Uterus (tissue), 4 donors: Measurements from ENCODE around the gene AGMO. TPM values are rescaled to one million over a fixed set of nuclear protein-coding genes. Genes with fewer than 3 reads are reported as not detected.

Experiments used
- DNase-seq, 2 donors: peaks; one replicate each; pipeline ENCODE4 v3.0.0-alpha.2; 2019 to 2020
- H3K27ac ChIP-seq, 2 donors: fragments of 200-600 bp; sonication (generic); 1 replicate in 1 of 2; 2 replicates in 1 of 2; pipeline ENCODE4 v1.5.1; 2016 to 2018
- H3K27me3 ChIP-seq, 2 donors: fragments of 200-600 bp; sonication (generic); one replicate each; pipeline ENCODE4 v1.5.1; 2018 to 2019; ENCODE audit warnings: control low read depth in 1 of 2
- H3K36me3 ChIP-seq, 2 donors: fragments of 200-600 bp; sonication (generic); one replicate each; pipeline ENCODE4 v1.5.1; 2019; ENCODE audit warnings: control low read depth in 1 of 2
- H3K4me1 ChIP-seq, 2 donors: fragments of 200-600 bp; sonication (generic); one replicate each; pipeline ENCODE4 v1.5.1; 2018 to 2019; ENCODE audit warnings: control low read depth in 1 of 2
- H3K4me3 ChIP-seq, 2 donors: fragments of 200-600 bp; sonication (generic); 1 replicate in 1 of 2; 2 replicates in 1 of 2; pipeline ENCODE4 v1.5.1; 2018 to 2019; ENCODE audit warnings: mild to moderate bottlenecking in 1 of 2
- H3K9me3 ChIP-seq, 2 donors: fragments of 200-600 bp; sonication (generic); one replicate each; pipeline ENCODE4 v1.5.1; 2019; ENCODE audit warnings: control low read depth in 1 of 2
- POLR2A ChIP-seq, 2 donors: fragments of 450-650 bp; IDR thresholded peaks; one replicate each; pipeline ENCODE4 v1.6.1; 2016; ENCODE audit warnings: antibody characterized with exemption in 2 of 2, mild to moderate bottlenecking in 1 of 2, moderate library complexity in 1 of 2
- intact Hi-C: fragments of 100-400 bp; cut with DNase I; formaldehyde crosslinking; loops from one replicate; pipeline ENCODE4 v1.15.1; 2023; ENCODE audit warnings: low total_unique reads
- total RNA-seq, 4 donors: library from RNA; depleted of rRNA in 3 of 4; stranded (reverse); fragments of >200 nt in 3 of 4; gene quantifications; one replicate each; pipeline versions ENCODE4 v1.1.0 to v1.2.4, GENCODE V29; 2014 to 2023
- TF ChIP-seq, protein P1 (sequence below), 4 experiments: fragments of 200-600 bp in 2 of 4; fragments of 450-650 bp in 2 of 4; sonication (generic) in 2 of 4; IDR thresholded peaks; one replicate each; pipeline ENCODE4 v1.5.1; 2016 to 2019; ENCODE audit warnings: antibody characterized with exemption in 4 of 4, mild to moderate bottlenecking in 2 of 4, moderate library complexity in 1 of 4
- donor health status: DM: yes; HTN: yes; CAD: no.

Gene AGMO
- total RNA-seq, 4 donors from 2014 or later = 0.24 to 1.5 TPM; not detected in 2

DNA sequence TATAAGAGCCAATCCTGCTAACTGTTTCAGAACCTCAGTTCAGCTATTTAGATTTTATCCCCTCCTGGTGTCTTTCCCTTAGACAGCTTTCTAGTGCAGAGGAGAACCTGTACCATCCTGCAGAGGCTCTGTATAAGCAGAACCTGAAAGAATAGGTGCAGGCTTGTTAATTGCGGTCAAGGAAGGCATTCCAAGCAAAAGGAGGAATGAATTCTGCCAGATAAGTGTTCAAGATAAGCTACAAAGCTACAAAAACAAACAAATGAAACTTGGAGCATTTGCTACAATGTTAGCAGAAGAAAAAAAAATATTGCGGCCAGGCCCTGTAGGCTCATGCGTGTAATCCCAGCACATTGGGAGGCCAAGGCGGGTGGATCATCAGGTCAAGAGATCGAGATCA is 32.6 kb upstream of the AGMO start:
- H3K4me1 ChIP-seq = no peaks in the 10 kb centered on the region
- H3K36me3 ChIP-seq = no peaks in the 10 kb centered on the region
- no peak for DNase-seq
- intact Hi-C loops = no loop called here
- TF ChIP-seq POLR2A (IDR thresholded peaks at IDR 0.05) = no peak
- TF ChIP-seq, protein P1, sequence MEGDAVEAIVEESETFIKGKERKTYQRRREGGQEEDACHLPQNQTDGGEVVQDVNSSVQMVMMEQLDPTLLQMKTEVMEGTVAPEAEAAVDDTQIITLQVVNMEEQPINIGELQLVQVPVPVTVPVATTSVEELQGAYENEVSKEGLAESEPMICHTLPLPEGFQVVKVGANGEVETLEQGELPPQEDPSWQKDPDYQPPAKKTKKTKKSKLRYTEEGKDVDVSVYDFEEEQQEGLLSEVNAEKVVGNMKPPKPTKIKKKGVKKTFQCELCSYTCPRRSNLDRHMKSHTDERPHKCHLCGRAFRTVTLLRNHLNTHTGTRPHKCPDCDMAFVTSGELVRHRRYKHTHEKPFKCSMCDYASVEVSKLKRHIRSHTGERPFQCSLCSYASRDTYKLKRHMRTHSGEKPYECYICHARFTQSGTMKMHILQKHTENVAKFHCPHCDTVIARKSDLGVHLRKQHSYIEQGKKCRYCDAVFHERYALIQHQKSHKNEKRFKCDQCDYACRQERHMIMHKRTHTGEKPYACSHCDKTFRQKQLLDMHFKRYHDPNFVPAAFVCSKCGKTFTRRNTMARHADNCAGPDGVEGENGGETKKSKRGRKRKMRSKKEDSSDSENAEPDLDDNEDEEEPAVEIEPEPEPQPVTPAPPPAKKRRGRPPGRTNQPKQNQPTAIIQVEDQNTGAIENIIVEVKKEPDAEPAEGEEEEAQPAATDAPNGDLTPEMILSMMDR (IDR thresholded peaks at IDR 0.05) = no peak
- H3K9me3 ChIP-seq = no peaks in the 10 kb centered on the region
- H3K27ac ChIP-seq = no peak overlapping the region
- H3K4me3 ChIP-seq = no peak overlapping the region
- no peaks in the 10 kb centered on the region for H3K27me3 ChIP-seq

DNA sequence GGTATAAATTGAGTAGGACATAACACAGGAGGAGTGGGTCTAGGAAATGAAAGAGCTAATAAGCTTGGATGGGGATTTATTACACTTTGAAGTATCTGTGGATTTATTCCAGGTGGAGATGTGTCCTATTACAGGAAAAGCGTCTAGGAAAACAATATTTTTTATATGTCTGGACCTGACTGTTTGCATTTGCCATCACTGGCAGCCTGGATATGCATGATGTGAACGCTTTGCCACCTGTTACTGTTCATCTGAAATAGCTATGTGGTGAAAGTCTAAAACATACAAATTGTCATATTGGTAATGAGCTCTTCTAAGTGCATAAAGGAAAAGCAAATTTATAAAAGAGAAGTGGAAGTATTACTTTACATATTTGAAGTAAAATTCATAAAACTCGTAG is 31.6 kb upstream of the AGMO start:
- Histone ChIP-seq H3K9me3 (no peaks in the 10 kb centered on the region), H3K4me1 (no peaks in the 10 kb centered on the region), H3K4me3 (no peak overlapping the region), H3K27me3 (no peaks in the 10 kb centered on the region), H3K36me3 (no peaks in the 10 kb centered on the region), H3K27ac (no peak overlapping the region)
- DNase-seq = no peak
- intact Hi-C loops = no loop called here
- TF ChIP-seq, protein P1 (IDR thresholded peaks at IDR 0.05) = no peak
- no peak for TF ChIP-seq POLR2A (IDR thresholded peaks at IDR 0.05)

DNA sequence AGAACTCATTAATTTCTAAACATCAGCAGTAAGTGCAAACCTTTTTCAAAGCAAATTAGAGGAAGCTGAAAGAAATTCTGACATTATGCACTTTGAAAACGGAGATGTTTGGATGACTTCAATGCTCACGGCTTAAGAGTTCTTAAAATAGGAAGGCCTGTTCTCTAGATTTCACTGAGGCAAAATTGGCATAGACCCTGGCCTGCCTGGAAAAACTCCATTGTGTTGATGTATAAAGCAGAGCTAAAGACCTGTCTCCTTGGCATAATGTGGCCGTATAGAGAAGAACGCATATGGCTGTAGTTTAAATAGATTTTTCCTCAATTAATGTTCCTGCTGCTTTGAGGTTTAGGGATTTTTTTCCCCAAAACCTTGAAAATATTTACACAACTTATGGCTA is 24.5 kb upstream of the AGMO start:
- Histone ChIP-seq H3K9me3 (no peaks in the 10 kb centered on the region), H3K4me3 (no peak overlapping the region), H3K27me3 (no peaks in the 10 kb centered on the region), H3K27ac (no peak overlapping the region), H3K36me3 (no peaks in the 10 kb centered on the region), H3K4me1 (no peaks in the 10 kb centered on the region)
- TF ChIP-seq POLR2A (IDR thresholded peaks at IDR 0.05) = no peak
- TF ChIP-seq, protein P1 (IDR thresholded peaks at IDR 0.05) = no peak
- no peak for DNase-seq
- intact Hi-C loops = no loop called here

DNA sequence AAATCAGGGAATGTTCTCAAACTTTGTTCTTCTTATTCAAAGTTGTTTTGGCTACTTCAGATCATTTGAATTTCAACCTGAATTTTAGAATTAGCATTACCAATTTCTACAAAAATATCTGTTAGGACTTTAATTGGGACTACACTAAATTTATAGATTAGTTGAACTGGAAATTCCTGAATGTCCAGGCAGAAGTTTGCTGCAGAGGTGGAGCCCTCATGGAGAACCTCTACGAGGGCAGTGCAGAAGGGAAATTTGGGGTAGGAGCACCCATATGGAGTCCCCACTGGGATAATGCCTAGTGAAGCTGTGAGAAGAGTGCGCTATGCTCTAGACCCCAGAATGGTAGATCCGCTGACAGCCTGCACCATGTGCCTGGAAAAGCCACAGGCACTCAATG is 22.8 kb upstream of the AGMO start:
- no peaks in the 10 kb centered on the region for H3K9me3 ChIP-seq
- TF ChIP-seq, protein P1 (IDR thresholded peaks at IDR 0.05) = no peak
- TF ChIP-seq POLR2A (IDR thresholded peaks at IDR 0.05) = no peak
- no peaks in the 10 kb centered on the region for H3K36me3 ChIP-seq
- no peaks in the 10 kb centered on the region for H3K27me3 ChIP-seq
- intact Hi-C loops = no loop called here
- H3K27ac ChIP-seq = no peak overlapping the region
- no peaks in the 10 kb centered on the region for H3K4me1 ChIP-seq
- DNase-seq = no peak
- no peak overlapping the region for H3K4me3 ChIP-seq

DNA sequence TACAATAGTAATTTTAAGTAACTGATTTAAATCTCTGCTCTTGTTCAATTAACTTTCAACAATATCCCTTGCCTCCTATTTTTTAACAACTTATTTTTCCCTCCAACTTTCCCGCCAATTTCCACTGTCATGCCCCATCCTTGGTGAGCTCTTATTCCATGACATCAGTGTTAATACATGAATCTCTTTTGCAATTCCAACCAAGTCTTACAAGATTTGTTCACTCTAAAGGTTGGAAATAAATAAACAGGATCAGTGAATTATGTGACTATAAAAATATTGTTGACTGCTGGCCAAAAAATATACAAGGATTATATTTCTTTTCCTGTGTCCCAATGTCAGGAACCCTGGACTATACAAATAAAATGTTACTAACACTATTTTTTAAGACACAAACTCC is 21.0 kb upstream of the AGMO start:
- intact Hi-C loops = no loop called here
- no peak for DNase-seq
- Histone ChIP-seq H3K27ac (no peak overlapping the region), H3K4me3 (no peak overlapping the region), H3K27me3 (no peaks in the 10 kb centered on the region), H3K4me1 (no peaks in the 10 kb centered on the region), H3K36me3 (no peaks in the 10 kb centered on the region), H3K9me3 (no peaks in the 10 kb centered on the region)
- no peak for TF ChIP-seq POLR2A (IDR thresholded peaks at IDR 0.05)

DNA sequence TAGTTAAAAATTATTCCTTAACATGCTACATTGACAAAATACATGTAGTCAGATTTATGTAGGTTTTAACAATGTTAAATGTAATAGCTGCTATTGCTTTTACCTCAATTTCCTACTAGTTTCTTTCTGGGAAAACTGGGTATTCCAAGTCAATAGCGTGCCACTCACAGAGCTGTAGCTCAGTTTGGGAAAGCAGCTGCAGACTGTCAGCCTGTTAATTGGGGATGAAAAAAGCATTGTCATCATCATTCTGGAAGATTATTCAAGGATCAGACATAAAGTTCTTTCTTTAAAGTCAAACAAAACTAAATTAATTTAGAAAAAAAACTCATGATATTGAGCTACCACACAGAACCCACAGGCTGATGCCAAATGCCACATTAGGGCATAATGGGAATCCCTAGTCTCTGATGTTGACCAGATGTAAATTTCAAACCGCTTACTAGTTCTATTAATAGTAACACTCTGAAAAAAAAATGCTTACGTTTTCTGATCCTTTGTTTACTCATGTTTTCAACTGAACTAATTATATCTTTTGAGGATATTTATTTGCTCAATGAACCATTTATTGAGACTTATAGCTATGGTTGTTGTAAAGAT is 19.6 kb upstream of the AGMO start:
- no peak for DNase-seq
- Histone ChIP-seq H3K9me3 (no peaks in the 10 kb centered on the region), H3K4me1 (no peaks in the 10 kb centered on the region), H3K27ac (no peak overlapping the region), H3K27me3 (no peaks in the 10 kb centered on the region), H3K4me3 (no peak overlapping the region), H3K36me3 (no peaks in the 10 kb centered on the region)
- TF ChIP-seq, protein P1 (IDR thresholded peaks at IDR 0.05) = no peak
- TF ChIP-seq POLR2A (IDR thresholded peaks at IDR 0.05) = no peak
- intact Hi-C loops = no loop called here
